GM12878 (cell line): Measurements from ENCODE around the gene CNTD1. TPM values are rescaled to one million over a fixed set of nuclear protein-coding genes. Genes with fewer than 3 reads are reported as not detected.

ENCODE experiments used
- EP300 ChIP-seq, 2 experiments: fragments of 150-350 bp in 1 of 2; IDR thresholded peaks; 2 replicates each; pipeline ENCODE4 v1.6.1; 2011 to 2012; ENCODE audit warnings: low read depth in 2 of 2, low read length in 2 of 2, borderline replicate concordance in 1 of 2, improper control_type of control experiment in 1 of 2, inconsistent platforms in 1 of 2; ENCODE audit not compliant: control insufficient read depth in 1 of 2
- POLR2AphosphoS2 ChIP-seq: IDR thresholded peaks from 2 replicates; pipeline ENCODE4 v1.6.1; 2011; ENCODE audit warnings: low read depth, mild to moderate bottlenecking, low read length, improper control_type of control experiment, moderate library complexity
- YBX1 ChIP-seq: fragments of 450-650 bp; IDR thresholded peaks from 2 replicates; pipeline ENCODE4 v1.6.1; 2016; ENCODE audit warnings: antibody characterized with exemption
- polyA plus RNA-seq, 11 experiments: library from polyadenylated mRNA; depleted of rRNA in 4 of 11; unstranded in 6 of 11; stranded (reverse) in 5 of 11; fragments of >200 nt; fragmentation: Nextera tagmentation in 4 of 11; fragmentation: Illumina TruSeq in 1 of 11; extraction: Ambion mirVana in 4 of 11; extraction: Trizol in 1 of 11; gene quantifications; 1 replicate in 1 of 11; 2 replicates in 10 of 11; pipeline versions ENCODE4 v1.2.1 to v1.2.3, GENCODE V29; 2011 to 2016; ENCODE audit warnings: inconsistent platforms in 2 of 11, missing spikeins in 2 of 11, low read depth in 1 of 11
- total RNA-seq, 4 experiments: library from RNA; depleted of rRNA in 3 of 4; stranded (reverse); fragments of >200 nt in 3 of 4; fragmentation: Illumina TruSeq in 1 of 4; extraction: Trizol in 1 of 4; gene quantifications; 2 replicates each; pipeline versions ENCODE4 v1.2.1 to v1.2.3, GENCODE V29; 2013 to 2021
- TF ChIP-seq, protein P1 (sequence below): IDR thresholded peaks from 2 replicates; pipeline ENCODE4 v1.6.1; 2012; ENCODE audit warnings: improper control_type of control experiment, low read depth, low read length; ENCODE audit not compliant: insufficient replicate concordance
- TF ChIP-seq, protein P2 (sequence below): IDR thresholded peaks from 2 replicates; pipeline ENCODE4 v1.6.1; 2012; ENCODE audit warnings: low read depth, low read length, improper control_type of control experiment
- TF ChIP-seq, protein P3 (sequence below): fragments of 450-650 bp; IDR thresholded peaks from 2 replicates; pipeline ENCODE4 v1.6.1; 2017; ENCODE audit warnings: mild to moderate bottlenecking, moderate library complexity

CNTD1 gene
- total and polyA plus RNA-seq, 10 of the 15 experiments (the other 5 are each of a cell fraction or from before 2014, with no cell fraction given) = 0.06 to 1.5 (median 1.1) TPM; not detected in 4

DNA sequence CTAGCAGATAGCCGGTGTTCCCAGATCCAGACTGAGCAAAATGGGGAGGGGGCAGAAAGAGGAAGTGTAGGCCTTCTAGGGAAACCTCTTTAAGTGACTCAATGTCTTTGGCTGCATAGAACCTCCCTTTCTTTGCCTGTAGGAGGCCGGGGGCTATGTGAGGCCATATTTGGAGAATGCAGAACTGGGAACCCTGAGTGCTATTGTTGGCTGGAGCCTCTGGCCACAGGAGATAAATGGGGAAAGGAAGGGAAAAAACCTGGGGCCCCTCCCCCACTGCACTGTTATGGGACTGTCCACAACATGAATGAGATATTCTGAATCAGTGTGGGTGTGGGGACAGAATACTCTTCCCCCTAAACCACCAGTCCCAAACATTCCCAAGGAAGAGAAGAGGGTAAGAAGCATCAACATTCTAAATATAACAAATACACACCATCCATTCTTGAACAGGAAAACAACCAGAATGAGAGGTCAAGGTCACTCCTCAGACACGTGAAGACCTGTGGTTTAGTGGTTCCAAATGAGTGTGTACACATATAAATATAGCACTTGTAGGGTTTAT is 23.0 kb upstream of the CNTD1 start (continued):
- TF ChIP-seq, protein P1, sequence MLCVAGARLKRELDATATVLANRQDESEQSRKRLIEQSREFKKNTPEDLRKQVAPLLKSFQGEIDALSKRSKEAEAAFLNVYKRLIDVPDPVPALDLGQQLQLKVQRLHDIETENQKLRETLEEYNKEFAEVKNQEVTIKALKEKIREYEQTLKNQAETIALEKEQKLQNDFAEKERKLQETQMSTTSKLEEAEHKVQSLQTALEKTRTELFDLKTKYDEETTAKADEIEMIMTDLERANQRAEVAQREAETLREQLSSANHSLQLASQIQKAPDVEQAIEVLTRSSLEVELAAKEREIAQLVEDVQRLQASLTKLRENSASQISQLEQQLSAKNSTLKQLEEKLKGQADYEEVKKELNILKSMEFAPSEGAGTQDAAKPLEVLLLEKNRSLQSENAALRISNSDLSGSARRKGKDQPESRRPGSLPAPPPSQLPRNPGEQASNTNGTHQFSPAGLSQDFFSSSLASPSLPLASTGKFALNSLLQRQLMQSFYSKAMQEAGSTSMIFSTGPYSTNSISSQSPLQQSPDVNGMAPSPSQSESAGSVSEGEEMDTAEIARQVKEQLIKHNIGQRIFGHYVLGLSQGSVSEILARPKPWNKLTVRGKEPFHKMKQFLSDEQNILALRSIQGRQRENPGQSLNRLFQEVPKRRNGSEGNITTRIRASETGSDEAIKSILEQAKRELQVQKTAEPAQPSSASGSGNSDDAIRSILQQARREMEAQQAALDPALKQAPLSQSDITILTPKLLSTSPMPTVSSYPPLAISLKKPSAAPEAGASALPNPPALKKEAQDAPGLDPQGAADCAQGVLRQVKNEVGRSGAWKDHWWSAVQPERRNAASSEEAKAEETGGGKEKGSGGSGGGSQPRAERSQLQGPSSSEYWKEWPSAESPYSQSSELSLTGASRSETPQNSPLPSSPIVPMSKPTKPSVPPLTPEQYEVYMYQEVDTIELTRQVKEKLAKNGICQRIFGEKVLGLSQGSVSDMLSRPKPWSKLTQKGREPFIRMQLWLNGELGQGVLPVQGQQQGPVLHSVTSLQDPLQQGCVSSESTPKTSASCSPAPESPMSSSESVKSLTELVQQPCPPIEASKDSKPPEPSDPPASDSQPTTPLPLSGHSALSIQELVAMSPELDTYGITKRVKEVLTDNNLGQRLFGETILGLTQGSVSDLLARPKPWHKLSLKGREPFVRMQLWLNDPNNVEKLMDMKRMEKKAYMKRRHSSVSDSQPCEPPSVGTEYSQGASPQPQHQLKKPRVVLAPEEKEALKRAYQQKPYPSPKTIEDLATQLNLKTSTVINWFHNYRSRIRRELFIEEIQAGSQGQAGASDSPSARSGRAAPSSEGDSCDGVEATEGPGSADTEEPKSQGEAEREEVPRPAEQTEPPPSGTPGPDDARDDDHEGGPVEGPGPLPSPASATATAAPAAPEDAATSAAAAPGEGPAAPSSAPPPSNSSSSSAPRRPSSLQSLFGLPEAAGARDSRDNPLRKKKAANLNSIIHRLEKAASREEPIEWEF = no peak
- TF ChIP-seq YBX1 (no peak), POLR2AphosphoS2 (no peak), EP300 (IDR thresholded peaks at IDR 0.05; ENCODE audit: borderline replicate concordance in 1 of 2, control insufficient read depth in 1 of 2, low read depth in 2 of 2, low read length in 2 of 2) (peak in 1 of 2 experiments; percentile 21; a peak in 1 of 4 replicates)
- TF ChIP-seq, protein P2, sequence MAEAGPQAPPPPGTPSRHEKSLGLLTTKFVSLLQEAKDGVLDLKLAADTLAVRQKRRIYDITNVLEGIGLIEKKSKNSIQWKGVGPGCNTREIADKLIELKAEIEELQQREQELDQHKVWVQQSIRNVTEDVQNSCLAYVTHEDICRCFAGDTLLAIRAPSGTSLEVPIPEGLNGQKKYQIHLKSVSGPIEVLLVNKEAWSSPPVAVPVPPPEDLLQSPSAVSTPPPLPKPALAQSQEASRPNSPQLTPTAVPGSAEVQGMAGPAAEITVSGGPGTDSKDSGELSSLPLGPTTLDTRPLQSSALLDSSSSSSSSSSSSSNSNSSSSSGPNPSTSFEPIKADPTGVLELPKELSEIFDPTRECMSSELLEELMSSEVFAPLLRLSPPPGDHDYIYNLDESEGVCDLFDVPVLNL = no peak
- TF ChIP-seq, protein P3, sequence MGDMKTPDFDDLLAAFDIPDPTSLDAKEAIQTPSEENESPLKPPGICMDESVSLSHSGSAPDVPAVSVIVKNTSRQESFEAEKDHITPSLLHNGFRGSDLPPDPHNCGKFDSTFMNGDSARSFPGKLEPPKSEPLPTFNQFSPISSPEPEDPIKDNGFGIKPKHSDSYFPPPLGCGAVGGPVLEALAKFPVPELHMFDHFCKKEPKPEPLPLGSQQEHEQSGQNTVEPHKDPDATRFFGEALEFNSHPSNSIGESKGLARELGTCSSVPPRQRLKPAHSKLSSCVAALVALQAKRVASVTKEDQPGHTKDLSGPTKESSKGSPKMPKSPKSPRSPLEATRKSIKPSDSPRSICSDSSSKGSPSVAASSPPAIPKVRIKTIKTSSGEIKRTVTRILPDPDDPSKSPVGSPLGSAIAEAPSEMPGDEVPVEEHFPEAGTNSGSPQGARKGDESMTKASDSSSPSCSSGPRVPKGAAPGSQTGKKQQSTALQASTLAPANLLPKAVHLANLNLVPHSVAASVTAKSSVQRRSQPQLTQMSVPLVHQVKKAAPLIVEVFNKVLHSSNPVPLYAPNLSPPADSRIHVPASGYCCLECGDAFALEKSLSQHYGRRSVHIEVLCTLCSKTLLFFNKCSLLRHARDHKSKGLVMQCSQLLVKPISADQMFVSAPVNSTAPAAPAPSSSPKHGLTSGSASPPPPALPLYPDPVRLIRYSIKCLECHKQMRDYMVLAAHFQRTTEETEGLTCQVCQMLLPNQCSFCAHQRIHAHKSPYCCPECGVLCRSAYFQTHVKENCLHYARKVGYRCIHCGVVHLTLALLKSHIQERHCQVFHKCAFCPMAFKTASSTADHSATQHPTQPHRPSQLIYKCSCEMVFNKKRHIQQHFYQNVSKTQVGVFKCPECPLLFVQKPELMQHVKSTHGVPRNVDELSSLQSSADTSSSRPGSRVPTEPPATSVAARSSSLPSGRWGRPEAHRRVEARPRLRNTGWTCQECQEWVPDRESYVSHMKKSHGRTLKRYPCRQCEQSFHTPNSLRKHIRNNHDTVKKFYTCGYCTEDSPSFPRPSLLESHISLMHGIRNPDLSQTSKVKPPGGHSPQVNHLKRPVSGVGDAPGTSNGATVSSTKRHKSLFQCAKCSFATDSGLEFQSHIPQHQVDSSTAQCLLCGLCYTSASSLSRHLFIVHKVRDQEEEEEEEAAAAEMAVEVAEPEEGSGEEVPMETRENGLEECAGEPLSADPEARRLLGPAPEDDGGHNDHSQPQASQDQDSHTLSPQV = no peak
